Retina (tissue), 1 donor: ENCODE measurements around the gene NDUFAF4.

ENCODE experiments used
- DNase-seq: peaks from one replicate; pipeline ENCODE4 v3.0.0-alpha.2; 2016

NDUFAF4 gene

DNA sequence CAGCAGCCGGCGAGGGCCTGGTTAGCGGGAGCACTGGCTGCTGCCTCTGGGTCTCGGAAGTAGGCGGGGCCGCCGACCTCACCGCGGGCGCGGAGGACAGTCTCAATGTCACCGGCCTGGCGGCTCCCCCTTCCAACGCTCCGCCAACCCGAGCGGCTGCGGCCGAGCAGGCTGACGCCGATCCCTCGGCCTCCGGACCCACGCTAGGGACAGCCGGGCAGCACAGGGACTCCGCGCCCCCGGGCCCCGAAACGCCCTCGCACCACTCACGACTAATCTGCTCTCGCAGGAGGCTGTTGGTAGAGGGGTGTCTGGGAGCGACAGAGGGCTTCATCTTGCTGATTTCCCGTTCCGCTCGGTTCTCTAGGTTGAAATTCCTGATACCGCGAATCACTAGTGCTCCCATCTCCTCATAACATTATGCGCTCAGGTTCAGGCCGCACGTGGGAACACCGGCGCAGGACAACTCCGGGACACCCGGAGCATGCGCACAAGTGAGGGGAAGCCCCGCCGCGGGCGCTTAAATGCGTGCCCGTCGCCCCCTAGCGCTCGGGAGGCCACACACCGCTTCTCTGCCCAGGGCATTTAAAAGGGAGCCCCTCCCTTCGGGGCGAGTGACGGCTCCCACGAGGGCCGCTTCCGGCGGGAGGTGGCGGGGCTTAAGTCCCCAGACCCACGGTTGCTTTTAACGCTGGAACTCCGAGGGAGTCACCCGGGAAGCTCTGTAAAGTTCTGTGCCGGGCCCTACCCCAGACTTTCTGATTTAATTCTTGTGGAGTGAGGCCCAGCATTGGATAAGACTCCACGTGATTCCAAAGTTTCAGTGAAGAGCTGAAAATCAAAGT, at the start of gene NDUFAF4:
Gene NDUFAF4 (minus strand): TSS at position 496 of the 845 bp plus-strand sequence. CDS start 90 bp downstream, at position 406.
- peak; percentile 97 for DNase-seq

DNA sequence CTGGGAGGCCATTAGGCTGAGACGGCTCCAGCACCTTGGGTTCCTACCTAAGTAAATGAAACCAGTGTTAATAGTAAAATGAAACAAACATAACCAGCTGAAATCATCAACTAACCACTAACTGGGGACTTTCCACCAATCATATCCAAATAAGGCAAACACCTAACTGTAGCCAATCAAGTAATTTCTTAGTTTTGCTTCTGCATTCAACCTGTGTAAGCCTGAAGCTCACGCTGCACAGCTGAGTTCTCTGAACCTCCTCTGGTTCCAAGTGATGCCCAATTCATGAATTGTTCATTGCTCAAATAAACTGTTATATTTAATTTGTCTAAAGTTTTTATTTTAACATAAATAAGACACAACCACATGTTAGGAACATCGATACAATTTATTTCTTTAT, 49.4 kb upstream of the NDUFAF4 start:
- no peak for DNase-seq

DNA sequence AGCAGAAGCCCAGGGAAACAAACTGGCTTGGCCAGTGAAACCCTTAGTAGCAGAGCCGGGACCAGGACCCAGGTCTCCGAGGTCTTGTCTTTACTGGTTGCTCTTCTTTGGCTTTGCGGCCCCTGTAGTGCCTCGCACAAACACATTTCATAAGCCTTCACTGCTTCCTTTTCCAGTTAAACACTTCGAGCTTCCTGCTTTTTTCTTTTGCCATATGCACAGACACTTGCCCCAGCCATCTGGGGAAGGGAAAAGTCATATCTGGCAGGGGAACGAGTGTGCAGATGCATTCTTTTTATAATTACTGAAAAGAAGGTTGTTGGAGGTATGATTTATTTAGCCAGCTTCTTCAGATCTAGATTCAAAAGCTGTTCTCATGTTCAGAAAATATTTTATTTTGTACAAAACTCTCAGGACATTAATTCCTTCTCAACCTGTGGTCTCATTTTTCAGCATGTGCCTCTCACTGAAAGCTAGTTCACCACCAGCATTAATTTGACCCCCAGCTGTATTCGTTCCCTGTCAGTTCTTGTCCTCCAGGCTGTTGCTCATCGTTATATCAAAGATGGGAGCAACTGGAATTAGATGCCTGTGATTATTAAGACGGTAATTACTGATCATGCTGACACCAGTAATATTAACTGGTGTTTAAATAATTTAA, 46.0 kb upstream of the NDUFAF4 start:
- no peak for DNase-seq

DNA sequence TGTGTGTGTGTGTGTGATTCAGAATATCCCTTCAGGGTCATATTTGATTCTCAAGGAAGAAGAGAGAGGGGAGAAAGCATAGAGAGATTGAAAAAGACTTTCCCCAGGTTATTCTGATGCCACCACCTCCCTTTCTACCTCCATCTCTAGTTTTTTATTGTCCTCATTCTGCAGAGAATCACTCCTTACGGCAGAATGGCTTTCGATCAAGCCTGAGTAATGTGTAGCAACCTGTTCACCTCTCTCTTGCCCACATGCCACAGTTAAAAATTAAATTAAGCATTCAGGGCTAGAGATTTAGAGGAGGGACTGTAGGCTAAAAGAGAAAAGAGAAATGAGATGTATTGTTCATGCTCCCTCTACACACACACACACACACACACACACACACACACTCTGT, 45.0 kb upstream of the NDUFAF4 start:
- no peak for DNase-seq

DNA sequence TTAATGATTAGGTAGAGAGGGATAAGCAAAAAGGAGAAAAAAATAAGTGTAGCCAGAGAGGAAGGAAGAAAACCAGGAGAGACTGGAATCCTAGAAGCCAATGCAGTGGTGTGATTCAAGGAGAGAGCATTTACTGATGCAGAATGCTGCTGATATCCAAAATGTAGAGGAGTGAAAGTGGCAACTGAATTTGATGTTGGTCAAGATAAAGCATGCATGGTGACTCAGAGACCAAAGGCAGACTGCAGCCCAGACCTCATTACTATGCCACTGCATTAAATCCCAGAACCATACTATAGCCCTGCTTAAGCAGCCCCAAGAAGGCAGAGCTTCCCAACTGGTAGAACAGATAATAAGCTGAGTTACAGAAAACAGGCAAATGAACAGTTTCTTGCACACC, 42.6 kb upstream of the NDUFAF4 start:
- no peak for DNase-seq

DNA sequence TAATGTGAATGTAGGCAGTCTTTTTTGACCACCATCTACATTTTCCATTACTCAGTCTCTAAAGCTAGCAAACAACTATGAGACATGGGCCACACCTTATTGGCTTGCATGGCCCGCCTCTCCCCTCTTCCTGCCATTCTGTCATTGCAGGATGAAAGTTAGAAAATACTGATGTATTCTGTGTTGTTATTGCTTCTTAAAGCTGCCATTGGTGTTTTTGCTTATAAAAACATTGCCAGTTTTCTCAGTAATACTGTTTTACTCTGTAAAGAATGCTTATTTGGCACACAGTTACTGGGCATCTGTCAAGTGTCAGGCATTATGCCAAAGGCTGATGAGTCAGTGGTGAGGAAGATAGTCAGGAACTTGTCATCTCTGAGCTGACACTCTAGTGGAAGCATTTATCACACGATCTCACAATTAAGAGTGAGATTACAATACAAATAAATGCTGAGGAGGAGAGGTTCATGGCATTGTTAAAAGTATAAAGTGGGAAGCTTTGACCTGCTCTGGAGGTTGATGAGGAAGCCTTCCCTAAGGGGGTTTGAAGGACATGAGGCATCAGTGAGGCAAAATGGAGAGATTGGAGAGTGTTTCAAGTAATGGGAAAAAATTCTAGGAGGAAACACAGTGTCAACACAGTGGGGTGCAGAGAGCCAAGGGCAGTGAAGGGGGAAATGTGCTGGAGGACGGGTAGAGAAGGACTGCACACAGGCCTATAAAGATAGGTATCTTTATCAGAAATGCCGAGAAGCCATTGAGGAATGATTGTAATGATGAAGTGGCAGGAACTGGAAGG, 41.5 kb upstream of the NDUFAF4 start:
- no peak for DNase-seq

DNA sequence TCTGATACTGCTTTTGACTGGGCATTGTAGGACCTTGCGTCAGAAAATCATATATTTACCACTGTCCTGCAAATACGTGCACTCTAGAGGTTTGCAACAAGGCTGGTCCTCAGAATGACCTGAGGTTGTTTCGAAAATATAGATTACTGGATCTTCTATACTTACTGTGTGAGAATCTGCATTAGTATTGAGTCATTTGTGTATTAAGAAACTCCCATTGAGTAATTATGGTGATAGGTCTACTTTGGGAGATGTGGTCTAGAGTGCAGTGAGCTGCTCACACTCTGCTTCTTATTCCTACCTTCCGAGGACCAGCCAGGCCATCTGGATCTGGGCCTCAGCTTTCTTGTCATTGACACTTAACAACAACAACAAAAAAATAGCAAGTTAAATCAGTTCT, 36.4 kb upstream of the NDUFAF4 start:
- DNase-seq: no peak

DNA sequence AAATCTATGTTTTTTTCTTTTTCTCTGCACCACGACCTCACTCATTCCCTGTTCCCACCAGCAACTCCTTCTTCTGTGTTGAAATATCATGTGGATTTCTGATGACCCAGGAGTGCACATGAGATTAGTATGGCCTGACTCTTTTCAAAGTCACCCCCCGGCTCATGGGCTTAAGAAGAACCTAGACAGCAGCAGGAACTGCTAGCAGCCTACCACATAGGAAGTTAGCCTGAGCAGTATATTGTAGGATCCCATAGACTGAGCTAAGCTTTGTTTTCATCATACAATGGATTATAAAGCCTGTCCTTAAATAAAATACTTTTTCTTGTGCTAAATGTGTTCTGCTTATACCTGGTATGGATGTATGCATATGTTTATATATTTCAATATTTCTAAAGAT, 33.5 kb upstream of the NDUFAF4 start:
- DNase-seq: no peak

DNA sequence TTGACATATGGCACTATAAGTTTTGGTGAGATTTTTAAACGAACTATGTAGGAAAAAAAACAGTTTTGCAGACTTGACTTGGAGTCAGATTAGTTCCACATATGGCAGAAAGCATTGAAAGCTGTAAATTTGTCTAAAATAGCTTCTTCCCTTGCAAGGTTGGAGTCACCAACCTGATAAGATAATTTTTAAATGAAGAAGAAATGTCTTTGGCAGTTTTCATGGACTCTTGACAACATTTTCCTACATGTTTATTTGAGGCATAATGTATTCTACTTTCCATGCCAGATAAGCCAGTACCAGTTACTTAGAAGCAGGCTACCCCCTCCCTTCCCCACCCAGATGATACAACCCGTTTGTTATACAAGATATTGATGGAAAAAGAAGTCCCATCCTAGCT, 32.0 kb upstream of the NDUFAF4 start:
- no peak for DNase-seq

DNA sequence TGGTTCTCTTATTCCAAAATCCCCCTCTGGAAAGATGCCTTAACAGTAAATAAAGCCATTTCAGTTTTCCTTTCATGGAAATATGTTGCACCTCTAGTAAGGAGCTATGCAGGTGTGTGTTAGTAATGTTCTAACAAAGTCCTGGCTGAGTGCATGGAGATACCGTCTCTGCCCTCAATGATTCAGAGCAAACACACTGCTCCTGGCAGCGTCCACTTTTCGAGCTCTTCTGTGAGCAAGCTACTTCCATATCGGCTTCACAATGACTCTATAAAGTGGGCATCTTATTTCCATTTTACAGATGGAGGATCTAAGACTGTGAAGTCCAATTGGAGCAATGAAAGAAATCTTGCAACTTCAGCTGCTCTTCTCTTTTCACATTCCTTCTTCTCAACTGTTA, 30.0 kb upstream of the NDUFAF4 start:
- no peak for DNase-seq

DNA sequence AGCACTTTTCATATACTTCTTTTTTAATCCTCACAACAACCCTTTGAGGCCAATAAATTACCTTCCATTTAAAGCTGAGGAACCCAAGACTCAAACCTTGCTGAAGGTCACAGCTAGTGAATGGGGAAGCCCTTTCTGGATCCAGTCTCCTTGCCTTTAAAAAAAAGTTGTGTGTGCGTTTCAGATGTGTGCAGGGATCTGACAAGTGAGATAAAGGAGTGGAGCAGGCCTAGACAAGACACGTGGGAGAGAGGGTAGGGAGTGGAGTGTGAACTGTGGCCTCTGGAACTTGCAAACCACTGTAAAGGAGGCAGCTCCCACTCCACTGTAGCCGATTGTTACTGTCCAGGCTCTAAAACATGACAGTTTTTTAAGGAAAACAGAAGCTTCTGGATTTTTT, 28.7 kb upstream of the NDUFAF4 start:
- DNase-seq: no peak

DNA sequence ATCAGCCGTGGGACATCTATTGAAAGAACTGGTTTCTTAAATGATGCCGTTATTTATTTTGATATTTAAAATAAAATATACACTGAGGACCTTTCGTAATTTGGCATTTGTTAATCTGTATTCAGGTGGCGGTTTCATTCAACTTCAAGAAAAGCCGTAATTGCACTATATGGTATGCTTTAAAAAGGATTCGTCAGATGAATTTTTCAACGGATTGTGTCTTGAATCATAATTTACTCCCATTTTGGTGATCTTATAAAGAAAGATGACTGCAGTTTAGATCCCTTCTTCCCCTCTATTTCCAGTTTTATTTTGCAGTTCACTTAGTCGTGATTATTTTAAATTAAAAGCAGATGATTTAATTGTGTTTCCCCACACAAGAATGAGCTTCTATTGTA, 27.6 kb upstream of the NDUFAF4 start:
- DNase-seq: no peak

DNA sequence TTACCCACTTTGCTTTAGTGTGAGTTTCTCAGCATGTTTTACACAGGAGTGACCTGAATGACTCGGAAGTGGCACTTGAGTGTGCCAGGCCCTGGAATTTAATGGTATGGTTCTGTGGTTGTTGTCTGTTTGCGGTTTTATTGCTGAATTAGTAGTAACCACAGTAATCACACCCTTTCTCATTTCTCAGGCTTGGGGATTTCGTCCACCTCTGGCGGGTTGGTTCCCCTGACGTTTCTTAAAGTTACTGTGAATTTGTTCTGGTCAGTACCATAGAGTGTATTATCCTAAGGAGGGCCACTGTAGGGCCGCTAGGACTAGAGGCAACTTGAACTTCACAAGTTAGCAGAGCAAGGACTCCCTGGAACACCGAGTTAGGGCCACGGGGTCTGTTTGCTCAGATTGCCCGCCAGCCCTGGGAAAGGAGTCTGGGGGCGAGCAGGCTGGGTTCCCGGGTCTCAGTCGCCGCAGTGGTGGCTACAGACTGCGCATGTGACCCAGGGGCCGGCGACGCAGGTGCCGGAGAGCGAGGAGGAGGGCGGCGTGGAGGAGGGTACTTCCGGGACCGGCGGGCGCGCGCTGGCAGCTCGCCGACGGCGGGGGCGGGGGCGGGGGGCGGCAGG, 26.3 kb upstream of the NDUFAF4 start:
- peak; percentile 79 for DNase-seq

DNA sequence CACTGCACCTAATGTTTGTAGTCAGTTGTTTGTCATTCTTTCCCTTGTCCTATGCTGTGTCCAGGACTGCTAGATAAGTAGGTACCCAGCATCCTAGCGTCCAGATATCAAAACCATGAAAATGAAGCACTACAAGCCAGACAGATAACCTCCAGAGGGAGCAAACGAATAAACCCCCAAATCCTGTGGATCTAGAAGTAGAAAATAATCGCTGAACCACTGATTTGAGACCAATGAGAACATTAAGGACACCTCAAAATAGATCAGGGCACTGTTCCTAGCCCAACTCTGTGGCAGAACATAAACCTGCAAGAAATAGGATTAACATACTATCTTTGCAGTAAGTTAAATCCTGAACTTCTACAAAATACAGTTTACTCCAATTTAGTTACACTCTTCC, 25.7 kb upstream of the NDUFAF4 start:
- DNase-seq: no peak

DNA sequence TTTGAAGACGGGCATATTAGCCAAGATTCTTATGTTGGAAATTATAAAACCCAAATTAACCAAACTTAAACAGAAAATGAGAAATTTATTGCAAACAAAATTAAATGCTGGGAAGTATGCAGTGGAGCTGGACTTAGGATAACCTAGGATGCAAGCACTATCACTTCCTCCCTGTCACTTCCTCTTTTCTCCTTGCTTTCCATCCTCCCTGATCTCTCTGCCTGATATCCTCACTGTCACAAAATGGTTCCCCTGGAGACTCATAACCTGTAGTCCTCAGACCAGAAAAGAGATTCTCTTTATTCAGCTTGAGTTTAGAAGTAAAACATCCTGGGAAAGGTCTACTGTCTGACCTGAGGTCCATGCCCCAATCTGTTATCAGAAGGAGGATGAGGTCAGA, 19.4 kb upstream of the NDUFAF4 start:
- DNase-seq: no peak

DNA sequence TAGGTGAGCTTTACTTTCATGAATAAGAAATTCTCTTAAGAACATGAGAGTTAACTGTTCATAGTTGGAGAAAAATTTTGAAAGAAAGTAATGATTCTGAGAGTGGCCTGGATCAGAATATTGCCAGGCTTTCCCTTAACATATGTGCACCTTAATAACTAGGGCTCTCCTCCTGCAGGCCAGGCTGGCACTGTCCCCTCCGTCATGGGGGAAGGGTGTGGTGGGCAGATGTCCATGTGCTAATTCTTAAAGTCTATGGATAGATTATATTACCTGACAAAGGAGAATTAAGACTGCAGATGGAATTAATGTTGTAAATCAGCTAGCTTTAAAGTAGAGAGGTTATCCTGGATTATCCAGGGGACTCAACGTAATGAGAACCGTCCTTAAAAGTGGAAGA, 15.9 kb upstream of the NDUFAF4 start:
- DNase-seq: no peak

DNA sequence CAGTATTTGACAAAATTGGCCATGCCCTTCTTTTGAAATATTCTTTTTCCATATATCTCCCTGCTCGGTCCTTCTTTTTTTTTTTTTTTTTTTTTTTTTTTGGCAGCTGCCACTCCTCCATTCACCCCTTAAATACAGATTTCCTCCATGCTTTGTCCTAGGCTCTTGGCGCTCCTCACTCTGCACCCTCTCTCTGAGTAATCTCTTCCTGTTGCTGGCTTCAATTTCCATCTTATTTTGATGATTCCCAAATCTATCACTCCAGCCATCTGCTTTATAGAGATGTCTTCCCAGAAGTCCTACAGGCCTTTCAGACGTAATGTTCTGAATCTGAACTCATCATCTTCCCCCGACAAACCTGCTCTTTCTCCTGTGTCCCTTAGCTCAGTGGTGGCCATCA, 14.1 kb upstream of the NDUFAF4 start:
- DNase-seq: no peak

DNA sequence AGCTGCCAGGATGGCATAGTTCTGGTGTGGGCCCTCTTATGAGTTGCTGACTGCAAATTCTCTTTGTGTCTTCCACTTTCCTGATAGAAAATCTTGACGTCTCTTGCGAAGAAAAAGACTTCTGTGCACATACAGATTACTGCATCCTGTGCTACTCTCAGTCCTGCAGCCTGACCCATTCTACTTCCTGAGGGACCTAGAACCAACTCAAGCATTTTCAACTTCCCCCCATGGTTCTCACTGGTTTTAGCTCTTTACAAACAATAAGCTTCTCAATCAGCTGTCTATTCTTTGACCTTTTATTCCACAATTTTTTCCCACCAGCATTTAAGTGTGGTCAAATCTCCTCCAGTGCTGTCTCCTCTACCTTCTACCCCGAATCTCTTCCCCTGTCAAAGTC, 13.5 kb upstream of the NDUFAF4 start:
- no peak for DNase-seq

DNA sequence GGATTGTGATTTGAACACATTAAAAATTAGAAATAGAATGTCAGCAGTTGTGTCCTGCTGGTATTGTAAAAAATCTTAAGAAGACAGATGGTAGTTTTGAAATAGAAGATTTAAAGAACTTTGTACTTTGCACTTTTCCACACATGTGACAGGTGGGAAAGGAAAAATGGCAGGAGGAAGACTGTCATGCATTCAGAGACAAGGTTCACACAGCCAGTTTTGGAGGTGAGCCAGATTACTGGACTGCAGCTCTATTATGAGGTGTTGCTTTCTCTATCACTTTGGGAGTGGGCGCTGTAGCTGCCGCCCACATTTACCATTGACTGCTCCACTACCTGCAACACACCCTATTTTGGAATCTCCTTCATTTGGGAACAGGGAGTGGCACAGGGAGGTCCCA, 12.1 kb upstream of the NDUFAF4 start:
- DNase-seq: no peak

DNA sequence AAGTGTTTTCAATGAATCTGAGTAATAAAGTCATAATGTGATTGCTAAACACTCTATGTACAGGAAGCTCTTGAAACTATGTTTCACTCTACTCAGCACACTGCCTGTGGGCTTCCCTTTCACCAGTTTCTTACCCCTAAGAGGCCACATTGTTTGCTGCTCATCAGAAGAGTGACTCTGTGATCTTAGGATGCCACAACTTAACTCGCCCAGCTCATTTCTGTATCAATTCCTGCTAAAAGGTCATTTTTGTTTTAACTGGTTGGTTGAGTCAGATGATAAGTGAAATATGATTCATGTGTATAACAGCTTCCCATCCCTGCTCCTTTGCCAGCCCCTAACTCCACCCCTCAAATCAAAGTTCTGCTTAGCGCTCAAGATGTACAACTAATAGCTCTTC, 9.8 kb upstream of the NDUFAF4 start:
- no peak for DNase-seq

DNA sequence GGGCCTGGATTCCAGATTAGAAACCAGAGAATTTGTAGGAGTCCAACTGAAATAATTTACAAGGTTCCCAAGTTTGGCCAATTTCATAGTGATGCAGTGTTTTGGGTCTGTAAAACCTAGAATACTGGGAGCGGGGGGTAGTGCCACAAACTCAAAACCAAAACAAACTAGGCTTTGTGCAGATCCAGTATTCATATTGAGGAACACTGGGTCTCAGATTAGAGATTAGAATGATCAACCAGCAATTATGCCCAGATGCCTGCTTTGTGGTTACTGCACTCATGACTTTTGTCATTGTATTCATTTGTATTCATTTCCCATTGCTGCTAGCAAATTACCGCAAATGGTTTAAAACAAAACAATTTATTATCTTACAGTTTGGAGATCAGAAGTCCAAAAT, 3.2 kb upstream of the NDUFAF4 start:
- DNase-seq: no peak

DNA sequence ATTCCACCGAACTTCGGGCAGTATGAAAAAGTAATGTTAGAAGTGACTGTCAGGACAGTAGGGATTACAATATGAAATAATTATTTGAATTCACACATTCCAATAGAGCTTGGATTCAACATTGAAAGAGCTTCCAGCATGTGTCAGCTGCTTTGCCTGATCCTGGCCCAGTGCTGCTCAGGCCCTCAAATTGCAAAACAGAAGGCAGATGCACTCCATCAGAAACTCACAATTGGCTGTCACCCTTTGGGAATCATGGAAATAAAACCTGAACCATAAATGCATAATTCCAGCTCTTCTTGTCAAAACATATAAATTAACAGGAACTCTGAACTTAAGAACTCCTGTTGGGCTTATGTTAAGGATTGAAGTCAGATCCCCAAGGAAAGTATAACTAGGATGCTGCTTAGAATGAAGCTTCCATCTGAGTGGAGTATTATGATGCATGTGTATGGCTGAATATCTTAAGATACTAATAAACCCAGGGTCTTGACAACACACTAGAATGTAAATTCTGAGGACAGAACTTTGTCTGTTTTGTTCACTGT, 1.8 kb upstream of the NDUFAF4 start:
- no peak for DNase-seq

DNA sequence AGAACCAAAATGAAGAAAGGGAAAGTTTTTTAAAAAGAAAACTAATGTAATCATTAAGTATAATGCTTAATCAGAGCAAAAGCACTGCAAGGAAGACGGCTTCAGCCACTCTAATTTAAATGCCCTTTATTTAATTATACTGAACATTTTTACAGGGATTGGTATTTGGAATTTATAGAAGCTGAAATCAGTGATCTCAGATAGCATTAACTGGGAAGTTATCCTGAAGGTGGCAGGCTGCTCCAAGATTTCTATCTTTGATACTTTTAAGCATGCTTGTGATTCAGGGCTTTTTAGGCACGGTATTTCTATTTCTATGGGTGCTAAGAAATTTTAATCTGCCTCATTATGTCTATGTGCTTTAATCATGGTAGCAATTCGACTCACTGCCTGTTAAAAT, 1.3 kb upstream of the NDUFAF4 start:
- DNase-seq: no peak
